IPS-15b (cell line): ENCODE data around the gene BCL7A.
"Not testable (repeated sequence)": the region's sequence is repeated elsewhere in the genome, so short reads cannot be mapped to it uniquely, and the experiment has no call there.

Source experiments
- H3K27me3 ChIP-seq: one replicate; pipeline ENCODE4 v1.6.1; 2013; ENCODE audit warnings: low read length; ENCODE audit not compliant: control insufficient read depth, insufficient read depth
- H3K36me3 ChIP-seq: one replicate; pipeline ENCODE4 v1.6.1; 2013; ENCODE audit warnings: low read length; ENCODE audit not compliant: control insufficient read depth, insufficient read depth
- H3K4me1 ChIP-seq: one replicate; pipeline ENCODE4 v1.6.1; 2013; ENCODE audit warnings: mild to moderate bottlenecking, low read length; ENCODE audit not compliant: control insufficient read depth, insufficient read depth
- H3K4me3 ChIP-seq: one replicate; pipeline ENCODE4 v1.5.1; 2013; ENCODE audit warnings: low read depth, low read length
- H3K9ac ChIP-seq: one replicate; pipeline ENCODE4 v1.6.1; 2013; ENCODE audit warnings: low read depth, mild to moderate bottlenecking, low read length
- H3K9me3 ChIP-seq: one replicate; pipeline ENCODE4 v1.6.1; 2013; ENCODE audit warnings: mild to moderate bottlenecking, low read length; ENCODE audit not compliant: control insufficient read depth, insufficient read depth

BCL7A gene

GRCh38 chr12:122097927-122098756 lies 76.5 kb downstream of the BCL7A start:
- no peak overlapping the region for H3K9ac ChIP-seq
- H3K9me3 ChIP-seq = no peaks in the 10 kb centered on the region
- no peaks in the 10 kb centered on the region for H3K27me3 ChIP-seq
- no peak overlapping the region for H3K4me3 ChIP-seq
- H3K36me3 ChIP-seq = no peaks in the 10 kb centered on the region
- no peaks in the 10 kb centered on the region for H3K4me1 ChIP-seq

GRCh38 chr12:122099280-122099749 lies 77.6 kb downstream of the BCL7A start:
- H3K4me3 ChIP-seq = no peak overlapping the region
- H3K27me3 ChIP-seq = no peaks in the 10 kb centered on the region
- no peaks in the 10 kb centered on the region for H3K9me3 ChIP-seq
- H3K36me3 ChIP-seq = no peaks in the 10 kb centered on the region
- no peaks in the 10 kb centered on the region for H3K4me1 ChIP-seq
- H3K9ac ChIP-seq = no peak overlapping the region

- Histone ChIP-seq H3K36me3 (no peaks in the 10 kb centered on the region), H3K4me3 (no peak overlapping the region), H3K27me3 (no peaks in the 10 kb centered on the region), H3K4me1 (no peaks in the 10 kb centered on the region), H3K9ac (no peak overlapping the region), H3K9me3 (no peaks in the 10 kb centered on the region)
These were observed 78.2 kb downstream of the BCL7A start for GRCh38 chr12:122099856-122100255.

DNA sequence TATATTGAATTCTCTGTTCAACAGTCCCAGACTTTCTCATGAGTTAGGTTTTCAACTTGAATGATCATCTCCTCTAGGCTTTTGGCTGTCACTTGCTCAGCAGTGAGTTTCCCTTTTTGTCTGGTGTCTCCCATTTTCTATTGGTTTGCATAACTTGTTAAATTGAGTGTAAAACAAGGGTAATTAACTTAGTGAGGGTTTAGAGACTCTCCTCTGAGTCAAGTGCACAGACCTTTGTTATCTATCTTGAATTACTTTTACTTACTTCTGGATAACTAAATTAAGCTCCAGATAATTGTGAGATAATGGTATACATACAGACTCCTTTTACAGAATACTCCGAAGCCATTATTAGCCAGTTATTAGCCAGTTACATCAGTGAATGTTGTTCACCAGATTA lies 78.9 kb downstream of the BCL7A start:
- no peak overlapping the region for H3K9ac ChIP-seq
- no peaks in the 10 kb centered on the region for H3K36me3 ChIP-seq
- H3K9me3 ChIP-seq = no peaks in the 10 kb centered on the region
- no peaks in the 10 kb centered on the region for H3K27me3 ChIP-seq
- H3K4me1 ChIP-seq = no peaks in the 10 kb centered on the region
- H3K4me3 ChIP-seq = no peak overlapping the region

DNA sequence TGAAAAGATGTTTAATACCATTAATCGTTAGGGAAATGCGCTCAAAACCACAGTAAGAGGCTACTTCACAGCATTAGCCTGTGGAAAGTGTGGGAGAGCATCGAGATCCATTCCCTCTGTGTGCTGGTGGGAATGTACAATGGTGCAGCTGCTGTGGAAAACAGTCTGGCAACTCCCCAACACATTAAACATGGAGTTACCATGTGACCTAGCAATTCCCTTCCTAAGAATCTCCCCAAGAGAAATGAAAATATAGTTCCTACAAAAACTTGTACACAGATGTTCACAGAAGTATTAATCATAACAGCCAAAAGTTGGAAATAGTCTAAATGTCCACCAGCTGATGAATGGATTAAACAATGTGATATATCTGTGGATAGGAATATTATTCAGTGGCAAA lies 80.6 kb downstream of the BCL7A start:
- Histone ChIP-seq H3K4me1 (no peaks in the 10 kb centered on the region), H3K4me3 (no peak overlapping the region), H3K9ac (no peak overlapping the region), H3K36me3 (no peaks in the 10 kb centered on the region), H3K9me3 (no peaks in the 10 kb centered on the region), H3K27me3 (no peaks in the 10 kb centered on the region)

GRCh38 chr12:122104844-122105243 lies 83.2 kb downstream of the BCL7A start:
- Histone ChIP-seq H3K9ac (no peak overlapping the region), H3K36me3 (no peaks in the 10 kb centered on the region), H3K4me1 (no peaks in the 10 kb centered on the region), H3K27me3 (no peaks in the 10 kb centered on the region), H3K9me3 (no peaks in the 10 kb centered on the region), H3K4me3 (no peak overlapping the region)

DNA sequence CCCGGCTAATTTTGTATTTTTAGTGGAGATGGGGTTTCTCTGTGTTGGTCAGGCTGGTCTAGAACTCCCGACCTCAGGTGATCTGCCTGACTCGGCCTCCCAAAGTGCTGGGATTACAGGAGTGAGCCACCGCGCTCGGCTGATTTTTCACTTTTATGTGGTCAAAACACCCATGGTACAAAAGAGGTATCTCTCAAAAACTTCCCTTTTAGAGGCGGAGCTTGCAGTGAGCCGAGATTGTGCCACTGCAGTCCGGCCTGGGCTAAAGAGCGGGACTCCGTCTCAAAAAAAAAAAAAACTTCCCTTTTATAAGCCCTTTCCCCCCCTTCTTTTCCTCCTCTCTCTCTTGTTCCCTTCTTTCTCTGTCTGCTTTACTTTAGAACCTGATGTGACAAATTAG lies 83.8 kb downstream of the BCL7A start:
- not testable (repeated sequence) for H3K4me1 ChIP-seq, H3K36me3 ChIP-seq

GRCh38 chr12:122106843-122107242 lies 85.2 kb downstream of the BCL7A start:
- Histone ChIP-seq H3K9ac (no peak overlapping the region), H3K27me3 (no peaks in the 10 kb centered on the region), H3K4me3 (no peak overlapping the region), H3K4me1 (peaks cover 2% of the 10 kb centered on the region), H3K9me3 (no peaks in the 10 kb centered on the region), H3K36me3 (no peaks in the 10 kb centered on the region)

More for the DNA sequence above, 83.8 kb downstream of the BCL7A start:
- H3K4me3 ChIP-seq, H3K27me3 ChIP-seq, H3K9me3 ChIP-seq, H3K9ac ChIP-seq: not testable (repeated sequence)

GRCh38 chr12:122107261-122107660 lies 85.6 kb downstream of the BCL7A start:
- Histone ChIP-seq H3K36me3 (no peaks in the 10 kb centered on the region), H3K27me3 (no peaks in the 10 kb centered on the region), H3K4me1 (peaks cover 2% of the 10 kb centered on the region), H3K4me3 (no peak overlapping the region), H3K9ac (no peak overlapping the region), H3K9me3 (no peaks in the 10 kb centered on the region)

- H3K4me1 ChIP-seq = peaks cover 5% of the 10 kb centered on the region
- no peak overlapping the region for H3K4me3 ChIP-seq
- no peaks in the 10 kb centered on the region for H3K36me3 ChIP-seq
- no peaks in the 10 kb centered on the region for H3K9me3 ChIP-seq
- no peaks in the 10 kb centered on the region for H3K27me3 ChIP-seq
- H3K9ac ChIP-seq = no peak overlapping the region
These were observed 89.5 kb downstream of the BCL7A start for GRCh38 chr12:122111089-122111641.
